Amygdala (tissue), 56 donors: ENCODE results near the gene FSHR.

ENCODE experiments used
- DNase-seq, 56 donors: peaks; one replicate each; lab custom pipeline; 2025; lab: John Stamatoyannopoulos, UW

Gene FSHR

DNA sequence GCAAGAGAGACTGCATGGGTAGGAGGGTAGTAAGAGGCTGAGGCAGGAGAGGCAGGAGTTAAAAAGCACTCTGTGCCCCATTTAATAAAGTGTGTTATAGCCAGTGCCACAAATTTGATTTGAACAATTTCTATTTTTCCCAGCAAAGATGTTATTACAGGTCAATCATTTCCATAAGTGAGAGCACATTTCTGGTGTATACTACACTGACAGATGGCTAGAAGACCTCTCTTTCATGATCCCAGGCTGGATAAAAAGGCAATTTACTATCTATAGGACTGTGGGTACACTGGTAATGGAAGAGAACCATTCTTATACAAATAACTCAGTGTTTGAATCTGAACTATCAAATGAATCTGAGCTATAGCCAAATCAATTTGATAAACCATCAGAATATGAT is 176.2 kb downstream of the FSHR start:
- no peak for DNase-seq

GRCh38 chr2:48971801-48972200 is 182.5 kb downstream of the FSHR start:
- DNase-seq: no peak

- no peak for DNase-seq
These were observed 186.3 kb downstream of the FSHR start for GRCh38 chr2:48968011-48968410.

- DNase-seq: no peak
These were observed 189.1 kb downstream of the FSHR start for GRCh38 chr2:48965204-48965603.

DNA sequence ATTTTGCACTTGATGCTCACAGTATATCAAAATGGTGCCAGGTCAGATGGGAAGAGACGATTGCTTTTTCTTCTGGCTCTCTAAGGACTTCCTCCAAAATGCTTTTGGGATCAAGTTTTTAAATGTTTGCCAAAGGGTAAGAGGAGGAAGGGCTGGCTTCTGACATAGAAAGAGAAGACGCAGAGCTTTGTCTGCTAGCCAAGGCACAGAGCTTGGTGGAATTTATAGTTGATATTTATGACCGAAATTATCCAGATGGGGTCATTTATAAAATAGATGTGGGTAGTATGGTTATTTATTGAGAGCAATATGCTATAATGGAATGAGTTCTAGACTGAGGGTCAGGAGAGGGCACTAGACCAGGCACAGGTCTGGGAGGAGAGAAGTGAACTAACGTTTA is 193.3 kb downstream of the FSHR start:
- DNase-seq: no peak

- DNase-seq: no peak
These were observed 199.4 kb downstream of the FSHR start for GRCh38 chr2:48954935-48955334.

GRCh38 chr2:48954311-48954710 is 200.0 kb downstream of the FSHR start:
- no peak for DNase-seq

- no peak for DNase-seq
These were observed 201.7 kb downstream of the FSHR start for GRCh38 chr2:48952614-48953013.

DNA sequence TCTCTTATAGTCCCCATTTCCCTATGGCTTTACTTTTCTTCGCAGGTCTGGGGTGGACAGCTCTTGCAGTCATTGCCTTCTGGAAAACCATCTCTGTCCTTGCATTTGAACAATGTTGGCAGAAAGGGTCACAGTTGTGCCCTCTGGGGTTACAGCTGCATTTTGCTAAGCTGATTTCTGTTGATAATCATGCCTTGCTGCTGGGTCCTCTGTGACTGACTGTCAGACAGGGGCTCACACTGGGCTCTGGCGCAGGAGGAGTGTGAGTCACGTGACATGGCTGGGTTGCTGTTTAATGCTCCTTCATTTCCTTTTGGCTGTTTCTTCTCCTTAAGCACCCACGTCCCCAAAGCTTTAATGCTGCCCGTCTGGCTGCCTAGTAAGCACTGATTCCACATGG is 202.2 kb downstream of the FSHR start:
- no peak for DNase-seq

DNA sequence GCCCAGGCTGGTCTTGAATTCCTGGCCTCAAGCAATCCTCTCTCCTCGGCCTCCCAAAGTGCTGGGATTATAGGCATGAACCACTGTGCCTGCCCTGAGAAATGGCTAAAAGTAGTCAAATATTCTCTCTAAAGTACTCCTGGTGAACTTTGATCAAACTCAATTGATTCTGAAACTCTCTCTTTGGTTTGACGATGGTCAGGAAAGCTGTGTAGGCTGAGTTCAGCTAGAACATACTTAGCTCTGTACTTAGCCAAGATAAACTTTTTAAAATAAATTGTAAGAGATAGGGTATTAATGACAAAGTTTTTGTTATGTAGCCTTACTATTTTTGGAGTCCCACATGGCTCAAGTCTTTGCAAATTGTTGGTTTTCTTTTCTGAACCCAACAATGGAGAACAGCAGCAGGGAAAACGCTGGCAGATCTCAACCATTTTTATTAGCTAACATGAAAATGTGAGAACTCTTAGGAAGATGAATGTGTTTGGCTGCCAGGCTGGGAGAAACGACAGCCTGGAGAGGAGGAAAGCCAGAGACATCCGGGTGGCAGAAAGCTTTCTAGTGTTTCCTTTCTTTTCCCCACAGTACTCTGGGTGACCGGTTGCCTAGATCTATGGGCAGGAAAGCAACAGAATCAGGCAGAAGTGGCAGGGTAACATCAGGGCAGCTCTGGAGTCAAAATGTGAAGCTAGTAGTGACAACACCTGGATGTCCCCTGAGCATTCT is 205.8 kb downstream of the FSHR start:
- DNase-seq: no peak

DNA sequence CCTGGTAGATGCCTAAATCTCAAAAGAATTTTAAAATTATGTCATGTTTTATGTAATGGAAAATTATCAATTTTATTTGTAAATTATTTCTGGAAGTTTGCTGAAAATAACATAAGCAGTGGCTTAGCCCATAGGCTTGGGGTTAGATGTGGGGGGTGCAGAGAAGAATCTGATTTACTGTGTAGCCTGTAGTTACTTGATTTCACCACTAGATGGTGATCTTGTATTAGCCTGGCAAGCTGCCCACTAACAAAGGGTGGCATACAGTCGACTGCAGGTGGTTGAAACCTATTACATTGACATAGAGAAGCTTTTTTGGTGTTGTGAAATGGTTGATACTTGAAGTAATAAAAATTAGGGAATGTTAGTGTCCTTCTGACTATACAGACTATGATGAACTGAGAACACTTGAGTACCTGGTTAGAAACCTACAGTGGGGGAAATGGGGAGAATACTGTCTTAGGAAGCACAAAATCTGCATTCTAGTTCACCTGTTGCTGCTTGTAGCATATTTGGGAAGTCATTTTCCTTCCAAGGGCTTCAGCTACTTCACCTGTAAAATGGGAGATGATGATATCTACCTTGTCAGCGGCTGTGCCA is 207.8 kb downstream of the FSHR start:
- DNase-seq: peak in 21 of 56 donors; percentile 1 to 57 (median 15)

- no peak for DNase-seq
These were observed 209.4 kb downstream of the FSHR start for GRCh38 chr2:48944956-48945355.

- DNase-seq: peak in 1 of 56 donors; percentile 4
These were observed 210.9 kb downstream of the FSHR start for GRCh38 chr2:48943436-48943835.

GRCh38 chr2:48941908-48942307 is 212.4 kb downstream of the FSHR start:
- DNase-seq: no peak

DNA sequence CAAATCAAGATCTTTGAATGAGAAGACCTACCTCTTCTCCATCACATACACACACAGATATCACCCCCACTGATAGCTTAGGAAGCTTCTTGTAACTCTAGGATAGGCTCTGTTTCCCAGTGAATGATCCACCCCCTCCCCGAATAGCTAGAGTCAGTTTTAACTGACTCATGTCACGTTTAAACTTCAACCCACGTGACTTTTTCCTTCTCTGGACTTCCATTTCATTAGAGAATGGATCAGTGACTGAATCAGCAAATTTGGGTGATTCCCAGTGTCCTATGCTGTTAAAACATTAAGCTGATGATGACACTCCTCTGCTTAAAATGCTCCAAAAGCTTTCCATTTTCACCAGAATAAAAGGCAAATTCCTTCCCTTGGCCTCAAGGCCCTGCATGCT is 212.9 kb downstream of the FSHR start:
- no peak for DNase-seq

DNA sequence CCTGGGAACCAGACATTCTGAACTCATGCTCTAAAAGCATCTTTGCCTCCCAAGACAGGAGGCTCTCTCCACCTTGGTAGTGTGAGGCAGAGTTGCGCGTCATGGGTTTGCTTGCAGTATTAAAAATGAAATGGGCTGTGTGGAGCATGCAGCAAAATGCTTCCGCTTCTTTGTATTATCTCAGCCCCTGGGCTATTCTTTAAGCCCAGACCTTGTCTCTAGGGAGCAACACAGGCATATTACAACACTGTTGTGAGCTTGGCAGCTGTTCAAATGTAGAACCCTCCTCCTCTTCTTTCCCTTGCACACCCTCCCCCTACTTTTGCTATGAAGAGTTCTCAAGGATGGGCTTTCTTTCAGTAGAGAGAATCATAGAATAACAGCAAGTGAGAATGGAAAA is 213.7 kb downstream of the FSHR start:
- no peak for DNase-seq

- DNase-seq: no peak
These were observed 215.1 kb downstream of the FSHR start for GRCh38 chr2:48939232-48939631.

GRCh38 chr2:48938231-48938630 is 216.1 kb downstream of the FSHR start:
- no peak for DNase-seq

DNA sequence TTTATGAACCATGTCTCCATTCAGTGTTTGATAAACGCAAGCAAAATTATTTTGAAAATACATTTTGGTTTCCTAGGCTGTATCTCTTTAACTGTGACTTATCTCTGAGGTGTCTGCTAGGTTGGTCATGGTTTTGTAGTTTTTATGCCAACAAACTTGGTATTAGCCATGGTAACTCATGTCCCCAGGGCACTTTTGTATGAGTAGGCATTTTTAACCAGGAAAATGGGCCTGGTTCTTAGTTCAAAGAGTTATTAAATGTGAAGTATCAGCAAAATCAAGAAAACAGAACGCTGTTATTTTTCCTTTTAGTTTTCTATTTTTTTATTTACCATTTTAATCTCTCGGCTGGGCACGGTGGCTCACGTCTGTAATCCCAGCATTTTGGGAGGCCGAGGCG is 219.5 kb downstream of the FSHR start:
- no peak for DNase-seq

GRCh38 chr2:48933828-48934497 is 220.4 kb downstream of the FSHR start:
- DNase-seq: no peak

DNA sequence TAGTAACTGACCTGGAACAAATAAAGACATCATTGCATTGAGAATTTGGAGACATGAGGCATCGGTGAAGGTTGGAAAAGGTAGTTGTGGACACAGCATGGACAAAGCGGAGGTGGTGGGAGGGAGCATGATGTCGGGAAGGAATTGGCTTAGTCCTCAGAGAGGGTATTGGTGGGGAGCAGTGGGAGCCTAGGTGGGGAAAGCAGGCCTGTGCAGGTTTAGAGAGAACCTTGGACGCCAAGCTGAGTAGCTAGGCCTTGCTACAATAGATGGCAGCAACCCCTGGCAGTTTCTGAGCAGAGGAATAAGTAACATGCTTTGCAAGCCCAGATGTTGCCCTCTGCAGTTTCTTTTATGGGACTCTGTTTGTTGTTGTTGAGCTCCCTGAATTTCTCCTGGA is 221.6 kb downstream of the FSHR start:
- DNase-seq: no peak
